Activated naive CD8-positive, alpha-beta T cell treated with anti-CD3 and anti-CD28 coated beads, Interleukin-2, amount 10 ng/mL, durations not matched to agents 7 days and 5 days (primary cell): ENCODE measurements around the gene CCDC102A. TPM values are rescaled to one million over a fixed set of nuclear protein-coding genes. Genes with fewer than 3 reads are reported as not detected.
A peak's percentile ranks its signal among the peaks of the same experiment; 100 is the strongest.

Experiments used
- ATAC-seq: fragments of 150-1000 bp; cut with Tn5 transposase; one replicate; pipeline ENCODE4 v1.10.0; 2021; ENCODE audit warnings: low read depth, moderate library complexity
- POLR2A ChIA-PET: fragments of 350-600 bp; sonication (Branson Sonifier 250); formaldehyde crosslinking; loops from one replicate; lab custom pipeline; 2021; ENCODE audit warnings: antibody characterized with exemption; lab: Charles Lee
- DNase-seq: peaks from one replicate; pipeline ENCODE4 v3.0.0; 2021
- H3K27ac Mint-ChIP-seq: one replicate; pipeline ENCODE4 v1.8.0; 2022; ENCODE audit warnings: mild to moderate bottlenecking, mixed read lengths
- H3K27me3 Mint-ChIP-seq: one replicate; pipeline ENCODE4 v1.8.0; 2022; ENCODE audit warnings: mild to moderate bottlenecking, moderate library complexity, mixed read lengths
- H3K36me3 Mint-ChIP-seq: one replicate; pipeline ENCODE4 v1.8.0; 2021; ENCODE audit warnings: mild to moderate bottlenecking, mixed read lengths
- H3K4me1 Mint-ChIP-seq: one replicate; pipeline ENCODE4 v1.8.0; 2021; ENCODE audit warnings: mixed read lengths
- H3K4me3 Mint-ChIP-seq: one replicate; pipeline ENCODE4 v1.8.0; 2022; ENCODE audit warnings: mild to moderate bottlenecking, moderate library complexity, mixed read lengths
- H3K9me3 Mint-ChIP-seq: one replicate; pipeline ENCODE4 v1.8.0; 2021; ENCODE audit warnings: mixed read lengths
- total RNA-seq, 2 experiments: library from RNA; stranded (reverse); gene quantifications; one replicate each; pipeline ENCODE4 v1.2.3, GENCODE V29; 2021

Gene CCDC102A
- total RNA-seq, 2 experiments from 2014 or later: 11.3 to 15.1 TPM

DNA sequence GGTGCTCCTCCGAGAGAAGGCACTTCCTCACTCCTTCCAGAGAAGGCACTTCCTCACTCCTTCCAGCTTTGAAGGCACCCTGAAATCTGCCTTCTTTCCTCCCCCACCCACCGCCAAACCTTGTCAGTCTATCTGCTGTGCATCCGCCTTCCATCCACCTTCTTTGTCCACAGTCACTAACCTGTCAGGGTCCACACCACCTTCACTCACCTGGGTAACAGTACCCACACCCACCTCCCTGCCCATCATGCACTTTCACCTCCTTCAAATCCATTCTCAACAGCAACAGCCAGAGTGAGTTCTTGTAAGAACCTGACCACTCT lies 5.2 kb downstream of the CCDC102A start:
- no peak for ATAC-seq
- DNase-seq: peak; percentile 31
- Mint-ChIP-seq H3K9me3 (no peaks in the 10 kb centered on the region), H3K36me3 (peaks cover 3% of the 10 kb centered on the region), H3K4me3 (peak overlapping the region; percentile 81), H3K27ac (peak overlapping the region; percentile 98), H3K4me1 (peaks cover 53% of the 10 kb centered on the region), H3K27me3 (no peaks in the 10 kb centered on the region)
- POLR2A ChIA-PET: interaction anchor here (1.0 to 1.3 kb wide), 3 partner anchors 11 to 204 kb away, joined by 3 to 5 read pairs (median 3); partner anchors contain the start of genes ADGRG5 and KATNB1

- POLR2A ChIA-PET: interaction anchor here (0.6 to 1.5 kb wide), 9 partner anchors 8 to 303 kb away, joined by 3 to 5 read pairs (median 3); partner anchors contain the start of genes ADGRG5, DOK4, KATNB1 and POLR2C
- no peak for DNase-seq
- H3K4me3 Mint-ChIP-seq: peak overlapping the region; percentile 81
- no peak for ATAC-seq
- H3K9me3 Mint-ChIP-seq: no peaks in the 10 kb centered on the region
- H3K27ac Mint-ChIP-seq: peak overlapping the region; percentile 98
- H3K4me1 Mint-ChIP-seq: peaks cover 52% of the 10 kb centered on the region
- no peaks in the 10 kb centered on the region for H3K27me3 Mint-ChIP-seq
- peaks cover 3% of the 10 kb centered on the region for H3K36me3 Mint-ChIP-seq
These were observed 5.7 kb downstream of the CCDC102A start for GRCh38 chr16:57530522-57531252.

DNA sequence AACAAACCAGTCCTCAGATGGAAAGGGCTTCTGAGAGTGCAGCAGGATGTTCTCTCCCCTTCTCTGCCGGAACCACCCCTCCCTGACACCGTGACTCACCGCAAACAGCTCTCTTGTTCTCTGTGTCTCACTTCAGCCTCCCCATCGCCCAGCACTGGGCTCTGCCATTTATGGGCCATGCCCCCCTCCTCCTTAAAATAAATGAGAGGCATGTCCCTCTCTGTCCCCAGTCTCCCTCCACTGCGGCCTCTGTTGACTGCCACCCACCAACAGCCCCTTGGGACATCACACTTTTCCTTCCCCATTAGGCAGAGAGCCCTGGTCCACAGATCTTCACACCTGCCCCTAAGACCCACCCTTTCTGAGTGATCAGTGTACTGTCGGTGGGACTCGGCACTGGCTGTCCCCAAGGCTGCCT lies 6.3 kb downstream of the CCDC102A start:
- Mint-ChIP-seq H3K9me3 (no peaks in the 10 kb centered on the region), H3K27ac (peak overlapping the region; percentile 98), H3K27me3 (no peaks in the 10 kb centered on the region), H3K36me3 (peaks cover 3% of the 10 kb centered on the region), H3K4me3 (peak overlapping the region; percentile 81), H3K4me1 (peaks cover 49% of the 10 kb centered on the region)
- POLR2A ChIA-PET: interaction anchor here (0.5 to 1.5 kb wide), 9 partner anchors 9 to 303 kb away, joined by 3 to 5 read pairs (median 3); partner anchors contain the start of genes DOK4 and POLR2C
- peak; percentile 94 for ATAC-seq
- DNase-seq: peak; percentile 66

DNA sequence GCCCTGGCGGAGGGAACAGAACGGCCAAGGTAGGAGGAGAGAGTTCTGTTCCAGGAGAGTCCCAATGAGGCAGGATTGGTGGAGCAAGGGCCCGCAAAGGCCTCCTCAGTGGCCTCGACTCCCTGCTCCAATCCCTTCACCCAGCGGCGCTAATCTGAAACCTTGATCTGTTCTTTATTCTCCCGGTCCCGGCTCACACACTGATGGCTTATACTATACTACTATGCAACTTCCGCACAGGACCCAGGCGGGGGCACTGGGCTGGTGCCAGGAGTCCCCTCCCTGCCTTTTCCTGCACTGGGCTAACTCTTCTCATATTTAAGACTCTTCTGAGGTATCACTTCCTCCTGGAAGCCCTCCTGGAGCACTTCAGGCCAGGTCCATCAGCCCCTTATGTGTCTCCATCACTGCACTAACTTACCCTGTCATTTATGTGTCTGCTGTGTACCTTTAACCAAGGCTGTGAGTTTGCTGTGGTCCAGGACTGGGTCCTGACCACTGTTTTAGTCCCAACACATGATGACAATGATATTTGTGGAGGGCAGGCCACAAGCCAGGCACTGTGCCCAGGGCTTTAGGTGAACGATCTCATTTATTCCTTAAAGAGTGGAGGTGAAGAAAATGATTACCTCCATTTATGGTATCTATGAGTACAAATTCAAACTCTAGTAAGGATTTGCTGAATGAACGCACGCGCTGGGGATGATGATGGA lies 6.8 kb downstream of the CCDC102A start:
- Mint-ChIP-seq H3K4me3 (peak overlapping the region; percentile 81), H3K36me3 (peaks cover 3% of the 10 kb centered on the region), H3K27me3 (no peaks in the 10 kb centered on the region), H3K9me3 (no peaks in the 10 kb centered on the region), H3K27ac (peak overlapping the region; percentile 98), H3K4me1 (peaks cover 46% of the 10 kb centered on the region)
- ATAC-seq (no peak), DNase-seq (no peak)
- POLR2A ChIA-PET: interaction anchor here (0.5 to 1.5 kb wide), 7 partner anchors 9 to 83 kb away, joined by 3 to 5 read pairs (median 4); partner anchors contain the start of gene POLR2C

GRCh38 chr16:57528499-57529390 lies 7.6 kb downstream of the CCDC102A start:
- ATAC-seq (no peak), DNase-seq (peak; percentile 25)
- H3K9me3 Mint-ChIP-seq: no peaks in the 10 kb centered on the region
- H3K27ac Mint-ChIP-seq: peak overlapping the region; percentile 98
- H3K36me3 Mint-ChIP-seq: peaks cover 3% of the 10 kb centered on the region
- H3K4me1 Mint-ChIP-seq: peaks cover 38% of the 10 kb centered on the region
- POLR2A ChIA-PET: interaction anchor here (0.7 to 1.2 kb wide), 2 partner anchors 13 to 66 kb away, joined by 3 to 4 read pairs; partner anchors contain the start of gene POLR2C
- H3K4me3 Mint-ChIP-seq: no peak overlapping the region
- no peaks in the 10 kb centered on the region for H3K27me3 Mint-ChIP-seq

- no peaks in the 10 kb centered on the region for H3K27me3 Mint-ChIP-seq
- peaks cover 3% of the 10 kb centered on the region for H3K36me3 Mint-ChIP-seq
- POLR2A ChIA-PET: interaction anchor here (0.7 to 1.2 kb wide), 2 partner anchors 14 to 65 kb away, joined by 3 to 4 read pairs; partner anchors contain the start of gene POLR2C
- peaks cover 35% of the 10 kb centered on the region for H3K4me1 Mint-ChIP-seq
- no peaks in the 10 kb centered on the region for H3K9me3 Mint-ChIP-seq
- no peak for DNase-seq
- no peak overlapping the region for H3K4me3 Mint-ChIP-seq
- no peak overlapping the region for H3K27ac Mint-ChIP-seq
- ATAC-seq: no peak
These were observed 8.6 kb downstream of the CCDC102A start for GRCh38 chr16:57527610-57528360.

DNA sequence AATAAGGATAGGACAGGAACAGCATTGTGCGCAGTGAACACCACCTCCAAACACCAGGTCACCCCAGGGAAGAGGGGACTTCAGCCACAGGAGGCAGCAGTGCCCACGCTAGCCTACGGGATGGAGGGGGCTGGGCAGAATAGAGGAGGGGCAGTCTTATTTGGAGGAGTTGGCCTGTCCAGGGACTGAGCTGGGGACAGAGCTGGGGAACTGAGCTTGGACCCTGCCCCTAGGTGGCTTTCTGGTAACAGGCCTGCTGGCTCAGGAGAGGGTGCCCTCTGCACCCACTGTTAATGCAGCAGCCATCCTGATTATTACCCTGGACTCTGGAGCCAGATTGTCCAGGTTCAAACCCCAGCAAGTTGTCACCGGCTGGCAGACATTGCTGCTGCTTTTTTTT lies 9.3 kb downstream of the CCDC102A start:
- ATAC-seq (no peak), DNase-seq (no peak)
- H3K4me3 Mint-ChIP-seq: no peak overlapping the region
- H3K4me1 Mint-ChIP-seq: peaks cover 31% of the 10 kb centered on the region
- H3K9me3 Mint-ChIP-seq: no peaks in the 10 kb centered on the region
- H3K27me3 Mint-ChIP-seq: no peaks in the 10 kb centered on the region
- peaks cover 3% of the 10 kb centered on the region for H3K36me3 Mint-ChIP-seq
- POLR2A ChIA-PET: interaction anchor here (0.9 kb wide), 1 partner anchor 83 kb away, joined by 3 read pairs; no protein-coding TSS in a partner anchor
- no peak overlapping the region for H3K27ac Mint-ChIP-seq

DNA sequence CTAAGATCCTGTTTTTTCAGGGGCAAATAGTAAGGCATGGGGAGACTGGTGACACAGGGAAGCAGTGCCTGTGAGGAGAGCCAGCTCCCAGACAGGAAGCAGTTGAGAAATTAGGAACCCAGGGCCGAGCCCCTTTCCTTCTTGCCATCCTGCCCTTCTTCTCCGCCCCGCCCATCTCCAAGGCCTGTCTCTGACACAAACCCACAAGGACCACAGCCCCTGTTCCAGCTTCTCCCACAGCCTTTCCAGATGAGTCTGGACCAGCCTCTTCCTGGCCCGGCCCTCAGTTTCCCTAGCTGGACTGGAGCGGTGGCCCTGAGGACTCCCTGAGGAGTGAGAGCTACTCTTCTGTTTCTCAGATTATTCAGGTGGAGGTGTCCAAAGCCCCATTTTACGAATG lies 9.9 kb downstream of the CCDC102A start:
- Mint-ChIP-seq H3K27me3 (no peaks in the 10 kb centered on the region), H3K4me3 (no peak overlapping the region), H3K9me3 (no peaks in the 10 kb centered on the region), H3K4me1 (peaks cover 26% of the 10 kb centered on the region), H3K27ac (no peak overlapping the region), H3K36me3 (peaks cover 3% of the 10 kb centered on the region)
- no peak for DNase-seq
- POLR2A ChIA-PET: interaction anchor here (0.9 kb wide), 1 partner anchor 82 kb away, joined by 3 read pairs; no protein-coding TSS in a partner anchor
- no peak for ATAC-seq

DNA sequence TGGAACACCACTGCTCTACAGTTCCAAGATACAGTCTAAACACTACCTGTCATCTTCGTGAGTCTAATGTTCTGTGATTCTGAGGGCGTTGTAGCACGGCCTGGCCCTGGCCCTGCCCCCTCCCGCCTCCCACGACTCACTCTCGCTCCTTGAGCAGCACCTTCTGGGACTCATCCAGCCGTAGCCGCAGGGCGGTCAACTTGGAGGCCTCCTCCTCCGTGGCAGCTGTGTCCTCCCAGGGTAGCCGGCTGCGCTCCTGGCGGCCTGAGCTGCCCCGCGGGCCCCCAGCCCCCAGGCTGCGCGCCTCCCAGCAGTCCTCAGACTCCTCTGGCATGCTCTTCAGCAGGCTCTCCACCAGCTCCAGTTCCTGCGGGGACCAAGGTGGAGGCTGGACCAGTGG lies 10.6 kb downstream of the CCDC102A start:
- DNase-seq (no peak), ATAC-seq (no peak)
- H3K27me3 Mint-ChIP-seq: no peaks in the 10 kb centered on the region
- no peak overlapping the region for H3K4me3 Mint-ChIP-seq
- no peaks in the 10 kb centered on the region for H3K9me3 Mint-ChIP-seq
- H3K36me3 Mint-ChIP-seq: peaks cover 3% of the 10 kb centered on the region
- peaks cover 18% of the 10 kb centered on the region for H3K4me1 Mint-ChIP-seq
- H3K27ac Mint-ChIP-seq: no peak overlapping the region
- POLR2A ChIA-PET: no interaction called here

- ATAC-seq (no peak), DNase-seq (no peak)
- H3K9me3 Mint-ChIP-seq: no peaks in the 10 kb centered on the region
- no peak overlapping the region for H3K4me3 Mint-ChIP-seq
- peaks cover 4% of the 10 kb centered on the region for H3K36me3 Mint-ChIP-seq
- peaks cover 6% of the 10 kb centered on the region for H3K4me1 Mint-ChIP-seq
- no peaks in the 10 kb centered on the region for H3K27me3 Mint-ChIP-seq
- POLR2A ChIA-PET: interaction anchor here (0.6 to 1.2 kb wide), 3 partner anchors 12 to 140 kb away, joined by 3 to 6 read pairs (median 4); partner anchors contain the start of gene POLR2C
- no peak overlapping the region for H3K27ac Mint-ChIP-seq
These were observed 13.4 kb downstream of the CCDC102A start for GRCh38 chr16:57522960-57523359.

DNA sequence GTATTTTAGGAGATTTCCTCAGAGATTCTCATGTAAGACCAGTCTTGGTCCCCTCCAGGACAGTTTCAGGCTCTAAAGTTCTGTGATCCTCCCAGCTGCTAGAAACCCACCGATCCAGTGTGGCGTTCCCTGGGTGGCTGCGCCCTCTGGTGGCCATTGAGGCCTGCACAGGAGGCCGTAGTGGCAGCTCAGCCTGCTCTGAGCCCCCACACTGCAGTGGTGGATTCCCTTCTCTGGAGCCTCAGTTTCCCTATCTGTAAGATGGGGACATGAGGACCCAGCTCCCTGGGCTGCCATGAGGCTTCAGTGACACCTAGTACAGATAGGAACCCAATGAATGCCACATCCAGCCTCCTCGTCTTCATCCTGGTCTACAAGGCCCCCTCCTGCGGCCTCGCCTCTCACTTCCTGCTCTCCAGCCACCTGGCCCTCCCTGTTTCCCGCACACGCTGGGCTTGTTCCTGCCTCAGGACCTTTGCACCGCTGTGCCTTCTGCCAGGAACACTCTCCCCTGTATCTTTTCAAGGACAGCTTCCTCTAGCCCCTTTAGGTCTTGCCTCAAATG lies 16.5 kb downstream of the CCDC102A start:
- H3K36me3 Mint-ChIP-seq: peaks cover 8% of the 10 kb centered on the region
- H3K9me3 Mint-ChIP-seq: no peaks in the 10 kb centered on the region
- no peak overlapping the region for H3K4me3 Mint-ChIP-seq
- peaks cover 6% of the 10 kb centered on the region for H3K4me1 Mint-ChIP-seq
- H3K27ac Mint-ChIP-seq: no peak overlapping the region
- H3K27me3 Mint-ChIP-seq: no peaks in the 10 kb centered on the region
- POLR2A ChIA-PET: interaction anchor here (0.6 to 3.0 kb wide), 9 partner anchors 11 to 219 kb away, joined by 3 to 12 read pairs (median 5); partner anchors contain the start of genes ADGRG5, CCDC102A and POLR2C
- ATAC-seq (peak; percentile 93), DNase-seq (peak; percentile 87)
